ENCODE results near the gene LRRC2. TPM values are rescaled to one million over a fixed set of nuclear protein-coding genes. Genes with fewer than 3 reads are reported as not detected.
A peak's percentile ranks its signal among the peaks of the same experiment; 100 is the strongest.

Gene LRRC2
- total and polyA plus RNA-seq, 9 of the 15 experiments (the other 6 are each of a cell fraction or from before 2014, with no cell fraction given) = 0.01 to 0.04 (median 0.03) TPM; not detected in 5

DNA sequence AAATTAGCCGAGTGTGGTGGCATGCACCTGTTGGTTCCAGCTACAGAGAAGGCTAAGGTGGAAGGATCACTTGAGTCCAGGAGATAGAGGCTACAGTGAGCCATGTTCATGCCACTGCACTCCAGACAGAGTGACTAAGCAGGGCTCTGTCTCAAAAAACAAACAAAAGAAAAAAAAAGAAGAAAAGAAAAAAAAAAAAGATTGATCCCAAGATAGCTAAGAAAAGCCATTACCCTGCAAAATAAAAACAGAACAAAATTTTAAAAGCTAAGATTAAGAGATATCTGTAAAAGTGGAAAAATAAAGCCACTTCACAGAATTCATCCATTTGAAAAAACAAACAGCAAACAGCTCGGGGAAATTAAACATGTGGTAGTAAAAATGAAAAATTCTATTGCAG lies 23.8 kb downstream of the LRRC2 start (continued):
- TF ChIP-seq SMAD4 (CRISPR knock-in tag; conservative IDR thresholded peaks at IDR 0.05) = no peak
- TF ChIP-seq CHD2 (IDR thresholded peaks at IDR 0.05; ENCODE audit: low read depth, low read length) = no peak
- peak; percentile 76 for TF ChIP-seq SMARCA4 (IDR thresholded peaks at IDR 0.05)
- no peak for TF ChIP-seq ZNF311 (CRISPR knock-in tag; IDR thresholded peaks at IDR 0.05)
- no peak for TF ChIP-seq TAF9B (IDR thresholded peaks at IDR 0.05; ENCODE audit: partially characterized antibody)
- TF ChIP-seq ZNF354B (CRISPR knock-in tag; IDR thresholded peaks at IDR 0.05) = no peak
- TF ChIP-seq, protein P1, sequence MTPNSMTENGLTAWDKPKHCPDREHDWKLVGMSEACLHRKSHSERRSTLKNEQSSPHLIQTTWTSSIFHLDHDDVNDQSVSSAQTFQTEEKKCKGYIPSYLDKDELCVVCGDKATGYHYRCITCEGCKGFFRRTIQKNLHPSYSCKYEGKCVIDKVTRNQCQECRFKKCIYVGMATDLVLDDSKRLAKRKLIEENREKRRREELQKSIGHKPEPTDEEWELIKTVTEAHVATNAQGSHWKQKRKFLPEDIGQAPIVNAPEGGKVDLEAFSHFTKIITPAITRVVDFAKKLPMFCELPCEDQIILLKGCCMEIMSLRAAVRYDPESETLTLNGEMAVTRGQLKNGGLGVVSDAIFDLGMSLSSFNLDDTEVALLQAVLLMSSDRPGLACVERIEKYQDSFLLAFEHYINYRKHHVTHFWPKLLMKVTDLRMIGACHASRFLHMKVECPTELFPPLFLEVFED (CRISPR knock-in tag; conservative IDR thresholded peaks at IDR 0.05) = no peak
- peak; percentile 58; the same call in 1 of the 2 replicates for TF ChIP-seq NFE2 (IDR thresholded peaks at IDR 0.05; ENCODE audit: low read depth)
- no peak for TF ChIP-seq NR1H2 (CRISPR knock-in tag; IDR thresholded peaks at IDR 0.05)
- TF ChIP-seq, protein P2, sequence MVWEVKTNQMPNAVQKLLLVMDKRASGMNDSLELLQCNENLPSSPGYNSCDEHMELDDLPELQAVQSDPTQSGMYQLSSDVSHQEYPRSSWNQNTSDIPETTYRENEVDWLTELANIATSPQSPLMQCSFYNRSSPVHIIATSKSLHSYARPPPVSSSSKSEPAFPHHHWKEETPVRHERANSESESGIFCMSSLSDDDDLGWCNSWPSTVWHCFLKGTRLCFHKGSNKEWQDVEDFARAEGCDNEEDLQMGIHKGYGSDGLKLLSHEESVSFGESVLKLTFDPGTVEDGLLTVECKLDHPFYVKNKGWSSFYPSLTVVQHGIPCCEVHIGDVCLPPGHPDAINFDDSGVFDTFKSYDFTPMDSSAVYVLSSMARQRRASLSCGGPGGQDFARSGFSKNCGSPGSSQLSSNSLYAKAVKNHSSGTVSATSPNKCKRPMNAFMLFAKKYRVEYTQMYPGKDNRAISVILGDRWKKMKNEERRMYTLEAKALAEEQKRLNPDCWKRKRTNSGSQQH (CRISPR knock-in tag; IDR thresholded peaks at IDR 0.05) = no peak
- TF ChIP-seq, protein P3, sequence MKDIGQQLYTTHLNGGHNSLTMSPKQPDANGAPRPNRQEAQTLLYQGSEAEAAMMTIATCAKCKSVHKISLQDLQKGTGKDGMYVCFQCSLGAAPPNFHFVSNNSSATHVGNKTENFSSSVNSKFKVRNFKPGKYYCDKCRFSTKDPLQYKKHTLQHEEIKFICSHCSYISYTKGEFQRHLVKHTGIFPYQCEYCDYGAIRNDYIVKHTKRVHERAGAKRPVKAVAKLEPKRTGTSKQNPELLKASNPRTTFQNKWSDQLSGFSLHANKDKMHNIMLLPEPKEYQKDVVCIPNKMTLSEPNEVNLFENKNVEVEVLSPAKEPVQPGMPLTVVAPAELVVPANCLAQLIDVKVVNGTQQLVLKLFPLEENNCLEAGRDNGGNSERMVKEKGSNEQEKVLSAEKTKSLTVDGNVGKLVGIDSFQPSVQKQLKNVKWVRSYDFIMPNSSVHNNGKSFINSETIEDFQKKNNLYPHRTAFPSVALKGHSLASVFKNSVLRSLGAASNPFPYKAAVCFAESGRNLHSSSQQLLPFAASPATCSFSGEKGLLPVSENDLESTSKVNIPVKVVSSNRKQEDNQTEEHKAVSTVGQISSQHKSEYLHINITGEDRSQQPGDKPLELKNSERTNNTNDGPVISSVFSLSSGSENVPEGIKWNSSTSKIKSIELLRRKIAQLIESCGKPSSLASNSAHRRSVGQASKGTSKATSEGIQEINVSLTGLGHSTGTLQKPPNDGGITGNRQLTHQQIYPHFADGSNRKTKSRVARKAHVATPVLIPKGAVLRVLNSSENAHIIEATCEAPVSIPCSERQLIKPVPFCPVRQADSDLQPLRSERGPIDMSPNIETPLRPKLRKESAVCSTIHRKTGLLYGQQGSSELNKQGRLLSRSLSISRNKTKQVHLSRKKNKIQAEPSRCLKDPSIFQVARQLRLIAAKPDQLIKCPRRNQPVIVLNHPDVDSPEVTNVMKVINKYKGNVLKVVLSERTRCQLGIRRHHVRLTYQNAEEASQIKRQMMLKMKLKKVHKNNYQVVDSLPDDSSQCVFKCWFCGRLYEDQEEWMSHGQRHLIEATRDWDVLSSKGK (CRISPR knock-in tag; IDR thresholded peaks at IDR 0.05) = no peak
- no peak for TF ChIP-seq SPI1 (IDR thresholded peaks at IDR 0.05; ENCODE audit: borderline replicate concordance, low read depth, low read length)
- no peak for TF ChIP-seq ZFX (CRISPR knock-in tag; IDR thresholded peaks at IDR 0.05)
- TF ChIP-seq SOX6 (IDR thresholded peaks at IDR 0.05) = no peak
- TF ChIP-seq TBL1XR1 (IDR thresholded peaks at IDR 0.05; ENCODE audit: low read length in 2 of 2) = no peak
- TF ChIP-seq CBX1 (IDR thresholded peaks at IDR 0.05; ENCODE audit: low read depth) = no peak
- no peak for TF ChIP-seq PHTF2 (CRISPR knock-in tag; IDR thresholded peaks at IDR 0.05)
- TF ChIP-seq EGR1 (conservative IDR thresholded peaks at IDR 0.05) = no peak
- TF ChIP-seq, protein P4, sequence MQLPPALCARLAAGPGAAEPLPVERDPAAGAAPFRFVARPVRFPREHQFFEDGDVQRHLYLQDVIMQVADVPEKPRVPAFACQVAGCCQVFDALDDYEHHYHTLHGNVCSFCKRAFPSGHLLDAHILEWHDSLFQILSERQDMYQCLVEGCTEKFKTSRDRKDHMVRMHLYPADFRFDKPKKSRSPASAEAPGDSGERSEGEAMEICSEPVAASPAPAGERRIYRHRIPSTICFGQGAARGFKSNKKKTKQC (CRISPR knock-in tag; IDR thresholded peaks at IDR 0.05) = no peak
- no peak for TF ChIP-seq RBM17 (IDR thresholded peaks at IDR 0.05; ENCODE audit: borderline replicate concordance, low read depth, low read length)
- no peak for TF ChIP-seq ZNF24 (IDR thresholded peaks at IDR 0.05)
- no peak for TF ChIP-seq MCM3 (IDR thresholded peaks at IDR 0.05)
- no peak for TF ChIP-seq MCM7 (IDR thresholded peaks at IDR 0.05)
- TF ChIP-seq, protein P5, sequence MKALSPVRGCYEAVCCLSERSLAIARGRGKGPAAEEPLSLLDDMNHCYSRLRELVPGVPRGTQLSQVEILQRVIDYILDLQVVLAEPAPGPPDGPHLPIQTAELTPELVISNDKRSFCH (CRISPR knock-in tag; IDR thresholded peaks at IDR 0.05) = no peak
- TF ChIP-seq, protein P5 (tag; IDR thresholded peaks at IDR 0.05) = no peak
- no peak for TF ChIP-seq KLF13 (tag; IDR thresholded peaks at IDR 0.05; ENCODE audit: borderline replicate concordance, low read depth)
- TF ChIP-seq ZKSCAN1 (IDR thresholded peaks at IDR 0.05; ENCODE audit: low read depth, low read length) = no peak
